Endothelial cell of umbilical vein (primary cell): Measurements from ENCODE around the gene SERBP1. TPM values are rescaled to one million over a fixed set of nuclear protein-coding genes. Genes with fewer than 3 reads are reported as not detected.

Source experiments
- BruUV-seq: library from RNA; stranded (reverse); fragments of 400-500 nt; replicated peaks from 2 replicates; lab custom pipeline; 2021; lab: Mats Ljungman, UMichigan
- CTCF ChIA-PET: fragments of 300-600, 350-600 bp; sonication (Branson Sonifier 250); formaldehyde crosslinking; loops from one replicate; lab custom pipeline; 2021; ENCODE audit warnings: antibody characterized with exemption, inconsistent platforms; lab: Charles Lee
- POLR2A ChIA-PET: fragments of 300-600, 350-600 bp; sonication (Branson Sonifier 250); formaldehyde crosslinking; loops from one replicate; lab custom pipeline; 2021; ENCODE audit warnings: antibody characterized with exemption, inconsistent platforms; lab: Charles Lee
- DNase-seq: peaks from one replicate; pipeline ENCODE4 v3.0.0-alpha.2; 2011; ENCODE audit warnings: low read depth, low spot score
- FAIRE-seq: peaks from 2 replicates; lab custom pipeline; 2011; peaks lifted over from hg19 to GRCh38; lab: Jason Lieb, UNC
- H2AFZ ChIP-seq: 2 replicates; pipeline ENCODE4 v1.6.0; 2012; ENCODE audit warnings: low read depth, low read length, control low read depth, inconsistent platforms
- H3K27ac ChIP-seq: 2 replicates; pipeline ENCODE4 v1.5.1; 2011; ENCODE audit warnings: low read depth, mild to moderate bottlenecking, control low read depth, low read length, moderate library complexity; ENCODE audit not compliant: insufficient read depth
- H3K27me3 ChIP-seq, 2 experiments: 2 replicates each; pipeline versions ENCODE4 v1.6.0 to v1.6.1; 2011; ENCODE audit warnings: low read length in 2 of 2, mixed read lengths in 1 of 2; ENCODE audit not compliant: control insufficient read depth in 2 of 2, insufficient read depth in 2 of 2
- H3K36me3 ChIP-seq, 2 experiments: 2 replicates in 1 of 2; 3 replicates in 1 of 2; pipeline ENCODE4 v1.5.1; 2011; ENCODE audit warnings: low read length in 2 of 2, mild to moderate bottlenecking in 1 of 2, moderate library complexity in 1 of 2; ENCODE audit not compliant: control insufficient read depth in 2 of 2, insufficient read depth in 2 of 2; ENCODE audit errors: extremely low read depth in 1 of 2
- H3K4me1 ChIP-seq: 3 replicates; pipeline ENCODE4 v1.5.1; 2011; ENCODE audit warnings: mild to moderate bottlenecking, low read length; ENCODE audit not compliant: control insufficient read depth, insufficient read depth; ENCODE audit errors: extremely low read depth
- H3K4me2 ChIP-seq: 2 replicates; pipeline ENCODE4 v1.6.1; 2011; ENCODE audit warnings: low read length, control low read depth, mixed read lengths; ENCODE audit not compliant: insufficient read depth
- H3K4me3 ChIP-seq, 3 experiments: fragments of 200-600 bp in 1 of 3; sonication (generic), shearing (Covaris generic) in 1 of 3; replicated peaks in 1 of 3; 2 replicates each; pipeline ENCODE4 v1.5.1; 2011 to 2016; ENCODE audit warnings: control low read depth in 3 of 3, low read length in 3 of 3, mild to moderate bottlenecking in 2 of 3, inconsistent platforms in 1 of 3, low read depth in 1 of 3, moderate library complexity in 1 of 3; ENCODE audit not compliant: insufficient read depth in 1 of 3
- H3K79me2 ChIP-seq: 2 replicates; pipeline ENCODE4 v1.6.0; 2012; ENCODE audit warnings: low read length, inconsistent platforms; ENCODE audit not compliant: control insufficient read depth, insufficient read depth
- H3K9ac ChIP-seq: replicated peaks from 2 replicates; pipeline ENCODE3; 2011; ENCODE audit warnings: low read length, control low read depth; ENCODE audit not compliant: insufficient read depth; ENCODE audit errors: extremely low read depth
- H3K9me1 ChIP-seq: replicated peaks from 3 replicates; pipeline ENCODE4 v1.6.0; 2011; ENCODE audit warnings: mild to moderate bottlenecking, low read length; ENCODE audit not compliant: control insufficient read depth, insufficient read depth; ENCODE audit errors: extremely low read depth
- H3K9me3 ChIP-seq: replicated peaks from 2 replicates; pipeline ENCODE4 v1.5.1; 2012; ENCODE audit warnings: low read length, inconsistent platforms; ENCODE audit not compliant: control insufficient read depth, insufficient read depth
- H4K20me1 ChIP-seq: replicated peaks from 2 replicates; pipeline ENCODE3; 2011; ENCODE audit warnings: mild to moderate bottlenecking, low read length; ENCODE audit not compliant: control insufficient read depth, insufficient read depth; ENCODE audit errors: extremely low read depth
- EZH2 ChIP-seq: IDR thresholded peaks from 2 replicates; pipeline ENCODE4 v1.6.1; 2012; ENCODE audit warnings: borderline replicate concordance, low read depth, mild to moderate bottlenecking, moderate library complexity, low read length, inconsistent platforms; ENCODE audit not compliant: severe bottlenecking
- FOS ChIP-seq: IDR thresholded peaks from 2 replicates; pipeline ENCODE4 v1.6.1; 2011; ENCODE audit warnings: mild to moderate bottlenecking, low read length, moderate library complexity, borderline replicate concordance; ENCODE audit not compliant: insufficient read depth
- GATA2 ChIP-seq: IDR thresholded peaks from 2 replicates; pipeline ENCODE4 v1.7.0; 2011; ENCODE audit warnings: low read depth, mild to moderate bottlenecking, moderate library complexity, mixed read lengths, low read length; ENCODE audit not compliant: insufficient read length, insufficient read depth
- JUN ChIP-seq: IDR thresholded peaks from 2 replicates; pipeline ENCODE4 v1.6.1; 2011; ENCODE audit warnings: borderline replicate concordance, low read depth; ENCODE audit not compliant: insufficient read length, insufficient read depth
- MYC ChIP-seq: IDR thresholded peaks from one replicate; pipeline ENCODE4 v1.6.1; 2011; ENCODE audit warnings: mild to moderate bottlenecking, low read depth, low read length
- POLR2A ChIP-seq: IDR thresholded peaks from 2 replicates; pipeline ENCODE4 v1.6.1; 2012; ENCODE audit warnings: low read depth, mild to moderate bottlenecking, control low read depth, low read length
- POLR2AphosphoS5 ChIP-seq: IDR thresholded peaks from 2 replicates; pipeline ENCODE4 v1.6.1; 2012; ENCODE audit warnings: low read depth, mild to moderate bottlenecking, control low read depth, low read length, moderate library complexity; ENCODE audit not compliant: insufficient read depth
- dilution Hi-C: fragments of 300-500 bp; cut with MboI; formaldehyde crosslinking; loops from one replicate; pipeline ENCODE4 v1.15.0; 2019; ENCODE audit warnings: low sequenced_read_pairs; ENCODE audit not compliant: extremely low pct_ligation_motif_present
- intact Hi-C: fragments of 100-400 bp; cut with micrococcal nuclease; formaldehyde crosslinking; loops from one replicate; pipeline ENCODE4 v1.10.0; 2022
- polyA plus RNA-seq, 4 experiments: library from polyadenylated mRNA; depleted of rRNA in 3 of 4; stranded (reverse) in 3 of 4; unstranded in 1 of 4; fragments of >200 nt; gene quantifications; 2 replicates each; pipeline versions ENCODE4 v1.2.1 to v1.2.3, GENCODE V29; 2011 to 2012; ENCODE audit warnings: missing spikeins in 1 of 4
- total RNA-seq: library from RNA; stranded (reverse); gene quantifications from 2 replicates; pipeline ENCODE4 v1.2.3, GENCODE V29; 2021
- TF ChIP-seq, protein P1 (sequence below): IDR thresholded peaks from 2 replicates; pipeline ENCODE4 v1.6.1; 2011; ENCODE audit not compliant: insufficient read depth, insufficient read length
- TF ChIP-seq, protein P2 (sequence below), 2 donors: IDR thresholded peaks; 1 replicate in 1 of 2; 2 replicates in 1 of 2; pipeline ENCODE4 v1.5.1; 2011; ENCODE audit warnings: low read length in 2 of 2, mild to moderate bottlenecking in 2 of 2, moderate library complexity in 2 of 2, control low read depth in 1 of 2, inconsistent platforms in 1 of 2, low read depth in 1 of 2; ENCODE audit not compliant: insufficient read depth in 1 of 2; ENCODE audit errors: extremely low read depth in 1 of 2

Gene SERBP1
- total and polyA plus RNA-seq, 2 donors (not counting 3 experiments of a cell fraction or from before 2014, with no cell fraction given) = 145 to 293 TPM

DNA sequence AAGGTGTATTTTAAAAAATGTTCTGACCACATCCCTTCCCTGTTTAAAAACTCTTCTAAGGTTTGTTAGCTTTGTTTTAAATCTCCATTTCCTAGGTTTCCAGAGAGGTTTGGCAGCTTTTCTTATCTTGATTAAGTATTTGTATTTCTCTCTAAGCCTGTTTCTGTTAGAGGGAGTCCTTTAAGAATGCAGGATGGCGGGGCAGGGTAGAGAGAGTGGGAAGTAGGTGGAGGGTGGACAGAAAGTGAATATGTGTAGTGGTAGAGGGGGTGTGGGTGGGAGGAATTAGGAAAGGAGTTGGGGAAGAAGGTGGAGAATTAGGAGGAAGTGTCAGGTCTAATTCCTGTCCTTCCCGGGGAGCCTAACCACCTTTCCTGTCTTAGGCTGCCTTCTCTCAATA, 21.2 kb upstream of the SERBP1 start:
- ChIA-PET CTCF (no interaction called here), POLR2A (no interaction called here)
- Histone ChIP-seq H4K20me1 (no peaks in the 10 kb centered on the region), H3K9ac (no peak overlapping the region), H3K27ac (no peak overlapping the region), H3K4me2 (no peak overlapping the region), H3K36me3 (no peaks in the 10 kb centered on the region), H3K9me3 (no peaks in the 10 kb centered on the region), H3K79me2 (no peaks in the 10 kb centered on the region), H2AFZ (no peak overlapping the region), H3K4me3 (no peak overlapping the region), H3K9me1 (no peaks in the 10 kb centered on the region), H3K27me3 (peaks cover 0 to 2% of the 10 kb centered on the region in 2 experiments), H3K4me1 (peaks cover 10% of the 10 kb centered on the region)
- intact Hi-C loops (no loop called here), dilution Hi-C loops (no loop called here)
- no TSS peak for BruUV-seq
- DNase-seq (no peak), FAIRE-seq (no peak)
- TF ChIP-seq, protein P1, sequence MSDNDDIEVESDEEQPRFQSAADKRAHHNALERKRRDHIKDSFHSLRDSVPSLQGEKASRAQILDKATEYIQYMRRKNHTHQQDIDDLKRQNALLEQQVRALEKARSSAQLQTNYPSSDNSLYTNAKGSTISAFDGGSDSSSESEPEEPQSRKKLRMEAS = no peak
- TF ChIP-seq, protein P2, sequence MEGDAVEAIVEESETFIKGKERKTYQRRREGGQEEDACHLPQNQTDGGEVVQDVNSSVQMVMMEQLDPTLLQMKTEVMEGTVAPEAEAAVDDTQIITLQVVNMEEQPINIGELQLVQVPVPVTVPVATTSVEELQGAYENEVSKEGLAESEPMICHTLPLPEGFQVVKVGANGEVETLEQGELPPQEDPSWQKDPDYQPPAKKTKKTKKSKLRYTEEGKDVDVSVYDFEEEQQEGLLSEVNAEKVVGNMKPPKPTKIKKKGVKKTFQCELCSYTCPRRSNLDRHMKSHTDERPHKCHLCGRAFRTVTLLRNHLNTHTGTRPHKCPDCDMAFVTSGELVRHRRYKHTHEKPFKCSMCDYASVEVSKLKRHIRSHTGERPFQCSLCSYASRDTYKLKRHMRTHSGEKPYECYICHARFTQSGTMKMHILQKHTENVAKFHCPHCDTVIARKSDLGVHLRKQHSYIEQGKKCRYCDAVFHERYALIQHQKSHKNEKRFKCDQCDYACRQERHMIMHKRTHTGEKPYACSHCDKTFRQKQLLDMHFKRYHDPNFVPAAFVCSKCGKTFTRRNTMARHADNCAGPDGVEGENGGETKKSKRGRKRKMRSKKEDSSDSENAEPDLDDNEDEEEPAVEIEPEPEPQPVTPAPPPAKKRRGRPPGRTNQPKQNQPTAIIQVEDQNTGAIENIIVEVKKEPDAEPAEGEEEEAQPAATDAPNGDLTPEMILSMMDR (IDR thresholded peaks at IDR 0.05; ENCODE audit: extremely low read depth in 1 of 2, insufficient read depth in 1 of 2, low read depth in 1 of 2, low read length in 2 of 2) = no peak
- no peak for TF ChIP-seq MYC
- no peak for TF ChIP-seq FOS
- no peak for TF ChIP-seq EZH2
- no peak for TF ChIP-seq POLR2A
- TF ChIP-seq GATA2 = no peak
- no peak for TF ChIP-seq JUN
- TF ChIP-seq POLR2AphosphoS5 = no peak
